Skin of body (tissue), 2 donors: ENCODE data around the gene SDK2. TPM values are rescaled to one million over a fixed set of nuclear protein-coding genes. Genes with fewer than 3 reads are reported as not detected.

Source experiments
- DNase-seq: peaks from one replicate; lab custom pipeline; 2025; lab: John Stamatoyannopoulos, UW
- total RNA-seq: library from RNA; depleted of rRNA; stranded (reverse); fragments of >200 nt; gene quantifications from one replicate; pipeline ENCODE4 v1.2.3, GENCODE V29; 2014

Gene SDK2
- total RNA-seq, 1 donor from 2014 or later: 1.6 TPM

DNA sequence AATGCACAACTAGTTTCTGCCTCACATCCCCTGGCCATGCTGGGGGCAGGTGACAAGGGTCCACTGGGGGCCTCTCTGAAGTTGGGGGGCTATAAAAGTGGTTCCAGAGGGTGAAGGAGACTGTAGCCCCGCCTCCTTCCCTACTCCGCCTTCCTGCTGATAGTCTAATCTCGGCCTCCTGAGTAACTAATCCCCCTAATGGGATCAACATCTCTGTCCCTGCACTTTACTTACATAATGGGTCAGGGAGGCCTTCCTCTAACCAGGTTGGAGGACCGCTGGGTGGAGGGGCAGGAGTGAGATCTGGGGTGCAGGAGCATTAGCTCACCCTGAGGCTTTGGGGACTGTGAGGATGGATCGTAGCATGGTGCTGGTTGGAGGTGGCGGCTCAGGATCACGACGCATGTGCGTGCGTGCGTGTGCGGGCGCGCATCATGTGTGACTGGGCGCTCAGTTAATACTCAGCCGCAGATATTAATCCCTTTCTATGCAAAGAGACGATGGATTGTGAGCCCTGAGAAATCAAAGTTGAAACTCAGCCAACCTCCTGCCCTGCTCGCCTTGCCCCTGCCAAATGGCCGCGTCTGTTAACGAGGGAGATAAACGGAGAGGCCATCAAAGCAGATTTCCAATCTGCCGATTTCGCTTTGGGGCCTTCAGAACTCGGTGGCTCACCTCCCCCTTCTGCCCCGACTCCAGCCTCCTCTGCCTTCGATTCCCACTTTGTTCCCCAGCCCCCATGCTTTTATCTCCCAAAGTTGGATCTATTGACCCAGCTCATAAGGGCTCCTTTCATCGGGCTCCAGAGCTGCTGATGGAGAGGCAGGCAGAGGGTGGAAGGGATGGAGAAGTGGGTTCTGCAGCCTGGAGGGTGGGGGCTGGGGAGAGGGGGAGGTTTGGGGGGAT is 107.3 kb downstream of the SDK2 start:
- DNase-seq: no peak

- DNase-seq: no peak
These were observed 108.5 kb downstream of the SDK2 start for GRCh38 chr17:73535746-73536145.

DNA sequence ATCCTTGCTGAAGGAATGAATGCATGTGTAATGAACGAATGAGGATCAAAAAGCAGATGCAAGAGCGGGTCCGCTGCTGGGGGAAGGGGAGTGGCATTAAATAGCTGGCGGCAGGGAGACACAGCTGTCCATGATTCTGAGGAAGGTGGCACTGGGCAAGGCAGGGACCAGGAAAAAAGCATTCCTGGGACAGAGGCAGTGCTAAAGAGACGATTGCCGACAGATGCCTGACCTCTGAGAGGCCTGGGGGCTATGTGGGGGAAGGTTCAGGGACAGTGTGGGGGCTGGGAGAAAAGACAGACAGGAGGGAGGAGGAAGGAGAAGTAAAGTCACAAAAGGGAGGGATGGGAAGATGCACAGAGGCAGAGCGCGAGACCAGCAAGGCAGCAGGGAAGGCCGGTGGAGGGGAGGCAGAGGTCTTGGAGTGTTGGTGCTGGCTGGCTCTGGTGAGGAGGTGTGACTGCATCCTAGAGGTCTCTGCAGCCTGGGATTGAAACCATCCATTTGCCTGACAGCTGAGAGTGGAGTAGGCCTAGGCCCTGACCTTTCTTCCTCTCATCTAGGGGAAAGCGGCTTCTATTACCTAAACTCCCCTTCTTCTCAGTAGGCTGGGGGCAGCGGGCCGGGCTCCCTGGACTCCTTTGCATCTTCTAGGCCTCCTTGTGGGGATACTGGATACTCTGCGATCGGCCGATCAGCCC is 109.9 kb downstream of the SDK2 start:
- no peak for DNase-seq

DNA sequence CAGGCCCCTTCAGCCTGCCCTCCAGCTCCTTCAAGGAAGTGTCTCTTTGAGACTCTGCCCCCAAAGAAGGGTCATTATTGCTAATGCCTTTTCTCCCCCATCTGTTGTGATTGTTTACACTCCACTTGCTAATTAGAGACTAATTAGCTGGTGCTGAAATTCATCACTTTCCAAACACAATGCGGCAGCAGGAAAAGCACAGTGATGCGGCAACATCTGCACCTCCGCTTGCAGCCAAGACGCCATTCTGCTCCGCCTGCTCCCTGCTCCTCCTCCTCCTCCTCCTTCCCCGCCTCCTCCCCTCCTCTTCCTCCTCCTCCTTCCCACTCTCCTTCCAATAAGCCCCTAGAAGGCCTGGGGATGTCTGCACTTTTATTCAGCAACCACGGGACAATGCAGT is 110.5 kb downstream of the SDK2 start:
- DNase-seq: peak; percentile 35

DNA sequence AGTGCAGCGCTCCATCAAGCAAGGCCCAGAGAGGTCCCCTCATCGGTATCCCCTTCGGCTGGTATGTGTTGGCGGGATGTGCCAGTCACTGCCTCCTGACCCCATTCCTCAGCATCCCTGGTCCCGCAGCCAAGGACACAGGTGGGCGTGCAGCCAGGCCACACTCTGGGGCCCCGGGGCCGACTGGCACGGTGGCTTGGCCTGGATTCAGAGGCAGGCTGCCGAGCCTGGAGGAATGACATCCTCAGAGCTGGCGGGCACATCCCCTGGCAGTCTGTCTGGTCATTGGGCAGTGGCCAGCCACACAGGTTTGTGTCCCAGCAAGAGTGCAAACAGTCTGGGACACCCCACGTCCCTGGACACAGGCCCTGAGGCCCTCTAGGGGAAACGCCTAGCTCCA is 111.1 kb downstream of the SDK2 start:
- no peak for DNase-seq

- DNase-seq: no peak
These were observed 111.8 kb downstream of the SDK2 start for GRCh38 chr17:73532421-73532901.

DNA sequence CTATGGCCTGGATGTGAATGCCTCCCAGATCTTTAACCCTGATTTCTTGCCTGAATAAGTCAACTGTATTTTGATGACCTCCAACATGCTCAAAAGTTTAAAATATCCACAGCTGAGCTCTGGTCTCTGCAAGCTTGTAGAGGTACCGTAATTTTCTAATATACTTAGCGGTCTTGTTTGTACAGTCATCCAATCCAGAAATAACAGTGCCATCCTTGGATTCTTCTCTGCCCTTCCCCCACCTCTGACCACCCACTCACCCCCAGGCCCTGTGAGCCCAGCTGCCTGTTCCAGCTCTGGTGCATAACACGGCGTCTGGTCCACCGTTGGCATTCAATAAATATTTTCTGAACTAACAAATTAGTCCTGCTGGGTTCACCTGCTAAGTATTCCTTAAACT is 113.1 kb downstream of the SDK2 start:
- no peak for DNase-seq

- DNase-seq: no peak
These were observed 115.6 kb downstream of the SDK2 start for GRCh38 chr17:73528679-73529078.

DNA sequence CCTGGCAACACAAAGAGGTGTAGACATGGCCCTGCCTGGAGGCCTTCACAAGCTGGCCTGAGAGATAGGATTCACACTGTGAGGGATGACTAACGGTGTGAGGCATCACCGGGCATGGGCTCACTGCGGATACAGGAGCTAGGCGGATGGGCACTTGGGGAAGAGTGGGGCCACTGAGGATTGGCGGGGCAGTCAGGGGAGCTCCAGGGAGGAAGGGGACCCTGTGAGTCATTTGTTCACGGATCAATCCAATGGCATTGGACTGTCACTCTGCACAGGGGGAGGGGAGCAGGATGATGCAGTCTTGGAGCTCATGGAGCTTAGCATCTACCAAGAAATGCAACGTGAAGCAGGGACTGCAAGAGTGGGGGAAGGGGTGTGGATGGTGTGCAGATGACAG is 117.3 kb downstream of the SDK2 start:
- DNase-seq: no peak

DNA sequence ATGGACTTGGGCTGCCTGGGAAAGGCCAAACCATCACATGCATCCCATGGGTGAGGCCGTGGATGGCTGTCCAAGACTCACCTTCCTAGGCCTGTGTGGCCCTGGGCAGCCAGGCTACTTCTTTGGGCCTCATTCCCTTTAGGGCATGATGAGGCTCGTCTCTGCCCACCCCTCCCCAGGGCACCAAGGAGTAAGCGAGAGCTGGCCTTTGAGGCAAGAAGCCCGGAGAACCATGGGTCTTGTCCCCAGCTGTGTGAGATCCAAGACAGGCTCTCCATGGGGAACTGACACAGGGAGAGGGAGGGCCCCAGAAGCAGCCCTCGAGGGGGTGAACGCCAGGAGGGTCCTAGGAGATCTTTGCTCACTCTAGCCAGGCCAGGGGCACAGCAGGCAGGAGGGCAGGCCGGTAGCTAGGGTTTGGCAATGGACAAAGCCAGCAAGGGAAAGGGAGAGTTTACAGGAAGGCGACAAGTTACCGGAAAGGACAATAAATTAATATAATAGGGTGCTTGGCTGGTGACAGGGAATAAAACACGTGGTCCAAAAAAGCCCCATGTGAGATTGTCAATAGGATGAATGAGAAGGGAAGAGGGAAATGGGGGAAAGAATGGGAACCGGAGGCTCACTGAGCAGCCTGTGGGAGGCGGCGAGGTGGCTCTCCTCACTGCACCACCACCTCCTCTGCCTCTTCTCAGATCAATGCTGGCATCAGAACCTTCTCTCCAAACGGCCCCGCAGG is 119.1 kb downstream of the SDK2 start:
- no peak for DNase-seq

DNA sequence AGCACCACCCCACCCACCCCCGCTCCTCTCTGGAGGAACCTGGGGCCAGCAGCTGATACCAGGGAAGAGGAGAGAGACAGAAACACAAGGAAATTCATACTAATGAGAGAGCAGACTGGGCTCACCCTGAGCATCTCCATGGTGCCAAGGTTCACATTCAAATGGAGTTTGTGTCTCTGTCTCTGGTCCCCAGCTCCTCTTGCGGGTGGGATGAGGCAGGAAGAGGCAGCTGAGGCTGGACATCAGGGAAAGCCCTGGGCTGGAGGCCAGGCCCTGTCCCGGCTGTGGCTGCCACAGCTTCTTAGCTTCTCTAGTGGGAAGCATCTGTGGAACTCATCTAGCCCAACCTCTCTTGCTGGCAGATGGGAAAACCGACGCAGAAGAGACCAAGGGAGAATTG is 121.5 kb downstream of the SDK2 start:
- no peak for DNase-seq

DNA sequence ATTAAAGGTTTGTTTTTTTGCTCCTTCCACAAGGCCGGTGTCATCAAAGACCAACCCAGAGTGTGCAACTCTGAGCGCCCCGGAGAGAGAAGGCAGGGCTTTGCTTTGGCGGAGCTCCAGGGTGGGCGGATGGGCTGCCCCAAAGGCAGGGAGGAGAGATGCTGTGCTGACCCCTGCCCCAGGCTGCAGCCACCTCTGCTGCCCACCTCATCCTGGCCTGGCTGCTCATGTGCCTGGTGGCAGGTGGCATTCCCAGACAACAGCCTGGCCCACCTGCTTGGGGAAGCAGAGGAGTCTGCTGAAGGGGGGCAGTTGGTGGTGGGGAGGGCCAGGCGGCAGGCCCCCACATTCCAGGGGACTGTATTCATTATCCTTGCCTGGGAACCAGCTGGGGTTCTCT is 122.1 kb downstream of the SDK2 start:
- DNase-seq: no peak

- DNase-seq: no peak
These were observed 122.9 kb downstream of the SDK2 start for GRCh38 chr17:73521376-73521775.

DNA sequence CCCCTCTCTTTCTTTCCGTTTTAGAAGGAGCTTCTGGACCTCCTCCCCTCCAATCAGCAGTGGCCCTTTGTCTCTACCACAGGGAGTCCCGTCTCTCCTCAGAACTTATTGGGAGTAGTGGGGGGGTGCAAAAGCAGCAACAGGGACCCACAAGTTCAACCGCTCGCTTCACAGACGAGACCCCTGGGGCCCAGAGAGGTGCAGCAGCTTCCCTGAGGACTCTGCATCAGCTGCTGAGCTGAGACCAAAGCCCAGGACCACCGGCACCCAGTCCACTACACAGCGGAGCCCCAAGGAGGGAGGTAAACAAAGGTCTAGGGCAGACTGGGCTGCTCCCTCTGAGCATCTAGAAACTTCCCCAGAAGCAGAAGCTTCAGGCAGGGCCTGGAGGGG is 123.9 kb downstream of the SDK2 start:
- no peak for DNase-seq

GRCh38 chr17:73519714-73520368 is 124.4 kb downstream of the SDK2 start:
- DNase-seq: no peak

DNA sequence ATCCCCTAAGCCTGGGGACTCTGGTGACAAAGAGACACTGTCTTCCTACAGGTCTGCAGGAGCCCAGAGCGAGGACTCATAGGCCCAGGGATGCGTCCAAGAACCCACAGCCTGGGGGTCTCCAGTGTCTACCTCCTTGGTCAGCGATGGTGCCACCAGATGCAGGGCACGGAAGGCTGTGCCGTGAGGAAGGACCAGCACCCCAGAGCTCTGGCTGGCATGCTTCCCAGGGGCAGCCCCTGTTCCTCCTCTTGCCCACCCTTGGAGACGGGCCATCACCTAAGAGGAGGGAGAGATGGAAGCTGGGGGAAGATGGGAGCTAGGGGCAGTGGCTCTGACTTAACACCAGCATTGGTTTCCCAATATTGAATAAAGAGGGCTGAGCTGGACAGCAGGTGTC is 125.2 kb downstream of the SDK2 start:
- DNase-seq: no peak

DNA sequence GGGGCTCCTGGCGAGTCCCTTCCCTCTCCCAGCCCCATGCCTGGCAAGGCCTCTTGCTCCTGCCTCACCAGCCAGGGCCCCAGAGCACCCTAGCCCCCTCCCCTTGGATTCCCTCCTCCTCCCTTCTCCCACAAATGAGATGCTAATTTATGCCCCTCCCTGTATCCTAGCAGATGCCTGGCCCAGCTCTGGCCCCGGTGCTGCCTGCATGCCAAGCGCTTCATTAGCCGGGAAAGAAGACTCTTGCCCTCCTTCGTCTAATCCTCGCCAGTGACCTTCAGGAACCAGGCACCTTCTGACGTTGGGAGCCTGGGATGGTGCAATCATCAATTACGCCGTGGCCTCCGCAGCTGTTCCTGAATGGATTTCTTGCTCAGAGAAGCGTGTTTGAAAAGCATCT is 127.8 kb downstream of the SDK2 start:
- DNase-seq: no peak

GRCh38 chr17:73514146-73514863 is 129.9 kb downstream of the SDK2 start:
- peak; percentile 17 for DNase-seq

DNA sequence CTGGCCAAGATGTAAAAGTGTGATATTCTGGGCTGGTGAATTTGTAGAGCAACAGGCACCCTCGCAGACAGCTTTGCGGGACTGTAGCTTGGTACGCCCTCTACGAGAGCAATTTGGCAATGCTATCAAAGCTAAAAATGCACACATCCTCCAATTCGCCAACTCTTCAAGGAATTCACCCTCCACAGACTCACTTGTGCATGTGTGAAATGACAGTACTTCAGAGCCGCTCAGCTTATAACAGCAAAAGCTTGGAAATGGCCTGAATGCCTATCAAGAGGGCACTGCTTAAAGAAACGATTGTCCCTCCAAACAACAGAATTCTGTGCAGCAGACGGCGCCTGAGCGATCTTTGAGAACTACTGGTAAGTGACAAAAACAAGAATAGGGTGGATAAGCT is 130.8 kb downstream of the SDK2 start:
- DNase-seq: no peak

DNA sequence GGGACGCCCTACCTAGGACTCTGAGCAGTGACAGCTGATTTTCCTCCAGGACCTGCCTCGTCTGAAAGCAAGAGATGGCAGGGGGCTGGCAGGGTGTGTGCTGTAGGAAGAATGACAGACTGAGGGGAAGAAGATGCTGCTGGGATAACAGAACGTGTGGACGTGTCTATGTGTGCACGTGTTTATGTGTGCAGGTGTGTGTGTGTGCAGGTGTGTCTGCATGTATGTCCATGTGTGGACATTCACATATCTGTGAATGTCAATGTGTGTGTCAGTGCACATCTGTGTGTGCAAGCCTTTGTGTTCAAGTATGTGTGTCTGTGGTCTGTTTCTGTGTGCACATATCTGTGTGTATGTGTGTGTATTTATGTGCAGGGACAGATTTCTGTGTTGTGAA is 132.5 kb downstream of the SDK2 start:
- no peak for DNase-seq
